ENCODE measurements around the gene GPX2.

DNA sequence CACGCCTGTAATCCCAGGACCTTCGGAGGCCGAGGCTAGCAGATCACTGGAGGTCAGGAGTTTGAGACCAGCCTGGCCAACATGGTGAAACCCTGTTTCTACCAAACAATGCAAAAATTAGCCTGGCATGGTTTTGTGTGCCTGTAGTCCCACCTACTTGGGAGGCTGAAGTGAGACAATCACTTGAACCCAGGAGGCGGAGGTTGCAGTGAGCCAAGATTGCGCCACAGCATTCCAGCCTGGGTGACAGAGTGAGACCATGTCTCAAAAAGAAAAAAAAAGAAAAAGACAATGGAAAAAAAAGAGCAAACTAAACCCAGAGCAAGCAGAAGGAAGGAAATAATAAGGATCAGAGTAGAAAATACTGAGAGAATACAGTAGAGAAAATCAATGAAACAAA lies 22.9 kb downstream of the GPX2 start:
- TF ChIP-seq POLR2AphosphoS5 (IDR thresholded peaks at IDR 0.05; ENCODE audit: insufficient read depth, low read depth, low read length) (no peak), JUN (IDR thresholded peaks at IDR 0.05; ENCODE audit: borderline replicate concordance, insufficient read depth, insufficient read length, low read depth) (no peak), EZH2 (IDR thresholded peaks at IDR 0.05; ENCODE audit: borderline replicate concordance, low read depth, low read length, severe bottlenecking) (no peak), GATA2 (IDR thresholded peaks at IDR 0.05; ENCODE audit: insufficient read depth, insufficient read length, low read depth, low read length) (no peak), POLR2A (IDR thresholded peaks at IDR 0.05; ENCODE audit: low read depth, low read length) (no peak), MYC (IDR thresholded peaks at IDR 0.05; ENCODE audit: low read depth, low read length) (no peak), FOS (IDR thresholded peaks at IDR 0.05; ENCODE audit: borderline replicate concordance, insufficient read depth, low read length) (no peak)
- TF ChIP-seq, protein P1, sequence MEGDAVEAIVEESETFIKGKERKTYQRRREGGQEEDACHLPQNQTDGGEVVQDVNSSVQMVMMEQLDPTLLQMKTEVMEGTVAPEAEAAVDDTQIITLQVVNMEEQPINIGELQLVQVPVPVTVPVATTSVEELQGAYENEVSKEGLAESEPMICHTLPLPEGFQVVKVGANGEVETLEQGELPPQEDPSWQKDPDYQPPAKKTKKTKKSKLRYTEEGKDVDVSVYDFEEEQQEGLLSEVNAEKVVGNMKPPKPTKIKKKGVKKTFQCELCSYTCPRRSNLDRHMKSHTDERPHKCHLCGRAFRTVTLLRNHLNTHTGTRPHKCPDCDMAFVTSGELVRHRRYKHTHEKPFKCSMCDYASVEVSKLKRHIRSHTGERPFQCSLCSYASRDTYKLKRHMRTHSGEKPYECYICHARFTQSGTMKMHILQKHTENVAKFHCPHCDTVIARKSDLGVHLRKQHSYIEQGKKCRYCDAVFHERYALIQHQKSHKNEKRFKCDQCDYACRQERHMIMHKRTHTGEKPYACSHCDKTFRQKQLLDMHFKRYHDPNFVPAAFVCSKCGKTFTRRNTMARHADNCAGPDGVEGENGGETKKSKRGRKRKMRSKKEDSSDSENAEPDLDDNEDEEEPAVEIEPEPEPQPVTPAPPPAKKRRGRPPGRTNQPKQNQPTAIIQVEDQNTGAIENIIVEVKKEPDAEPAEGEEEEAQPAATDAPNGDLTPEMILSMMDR (IDR thresholded peaks at IDR 0.05; ENCODE audit: extremely low read depth in 1 of 2, insufficient read depth in 1 of 2, low read depth in 1 of 2, low read length in 2 of 2) = no peak
- TF ChIP-seq, protein P2, sequence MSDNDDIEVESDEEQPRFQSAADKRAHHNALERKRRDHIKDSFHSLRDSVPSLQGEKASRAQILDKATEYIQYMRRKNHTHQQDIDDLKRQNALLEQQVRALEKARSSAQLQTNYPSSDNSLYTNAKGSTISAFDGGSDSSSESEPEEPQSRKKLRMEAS (IDR thresholded peaks at IDR 0.05; ENCODE audit: insufficient read depth, insufficient read length) = no peak
